ENCODE results near the gene SCLY.

Gene SCLY

GRCh38 chr2:238128061-238128440, 67.2 kb downstream of the SCLY start:
- no peak for DNase-seq (ENCODE audit: low read depth)

GRCh38 chr2:238128534-238129001, 67.8 kb downstream of the SCLY start:
- no peak for DNase-seq (ENCODE audit: low read depth)

GRCh38 chr2:238129166-238130010, 68.6 kb downstream of the SCLY start:
- no peak for DNase-seq (ENCODE audit: low read depth)

- no peak for DNase-seq (ENCODE audit: low read depth)
These were observed 69.4 kb downstream of the SCLY start for GRCh38 chr2:238130111-238130695.

- no peak for DNase-seq (ENCODE audit: low read depth)
These were observed 70.2 kb downstream of the SCLY start for GRCh38 chr2:238130696-238131628.

GRCh38 chr2:238131761-238132462, 71.1 kb downstream of the SCLY start:
- no peak for DNase-seq (ENCODE audit: low read depth)

GRCh38 chr2:238132463-238133450, 72.0 kb downstream of the SCLY start:
- DNase-seq (ENCODE audit: low read depth): no peak

- DNase-seq (ENCODE audit: low read depth): no peak
These were observed 72.9 kb downstream of the SCLY start for GRCh38 chr2:238133499-238134392.

- DNase-seq (ENCODE audit: low read depth): no peak
These were observed 73.6 kb downstream of the SCLY start for GRCh38 chr2:238134393-238134785.

- DNase-seq (ENCODE audit: low read depth): no peak
These were observed 74.9 kb downstream of the SCLY start for GRCh38 chr2:238135601-238136150.

- DNase-seq (ENCODE audit: low read depth): no peak
These were observed 76.2 kb downstream of the SCLY start for GRCh38 chr2:238136820-238137537.

GRCh38 chr2:238137885-238138284, 77.1 kb downstream of the SCLY start:
- no peak for DNase-seq (ENCODE audit: low read depth)

- no peak for DNase-seq (ENCODE audit: low read depth)
These were observed 77.8 kb downstream of the SCLY start, which contains the start of gene KLHL30 for GRCh38 chr2:238138331-238139195. KLHL30 (plus strand) TSS chr2:238138668; CDS start chr2:238140755, 2,087 bp downstream.

GRCh38 chr2:238139196-238140039, 78.6 kb downstream of the SCLY start:
- DNase-seq (ENCODE audit: low read depth): no peak

- no peak for DNase-seq (ENCODE audit: low read depth)
These were observed 79.2 kb downstream of the SCLY start for GRCh38 chr2:238140040-238140439.

- DNase-seq (ENCODE audit: low read depth): no peak
These were observed 80.1 kb downstream of the SCLY start for GRCh38 chr2:238140721-238141540.

All from CMK (cell line).